Lower leg skin (tissue), 3 donors: Measurements from ENCODE around the gene YPEL3.

Experiments used
- POLR2A ChIP-seq, 2 donors: fragments of 450-650 bp; IDR thresholded peaks; one replicate each; pipeline ENCODE4 v1.6.1; 2016 to 2017; ENCODE audit warnings: antibody characterized with exemption in 2 of 2, mild to moderate bottlenecking in 1 of 2, moderate library complexity in 1 of 2
- TF ChIP-seq, protein P1 (sequence below), 3 donors: fragments of 450-650 bp; IDR thresholded peaks; one replicate each; pipeline ENCODE4 v1.5.1; 2016; ENCODE audit warnings: antibody characterized with exemption in 3 of 3, mild to moderate bottlenecking in 3 of 3, moderate library complexity in 2 of 3

- TF ChIP-seq, protein P1, sequence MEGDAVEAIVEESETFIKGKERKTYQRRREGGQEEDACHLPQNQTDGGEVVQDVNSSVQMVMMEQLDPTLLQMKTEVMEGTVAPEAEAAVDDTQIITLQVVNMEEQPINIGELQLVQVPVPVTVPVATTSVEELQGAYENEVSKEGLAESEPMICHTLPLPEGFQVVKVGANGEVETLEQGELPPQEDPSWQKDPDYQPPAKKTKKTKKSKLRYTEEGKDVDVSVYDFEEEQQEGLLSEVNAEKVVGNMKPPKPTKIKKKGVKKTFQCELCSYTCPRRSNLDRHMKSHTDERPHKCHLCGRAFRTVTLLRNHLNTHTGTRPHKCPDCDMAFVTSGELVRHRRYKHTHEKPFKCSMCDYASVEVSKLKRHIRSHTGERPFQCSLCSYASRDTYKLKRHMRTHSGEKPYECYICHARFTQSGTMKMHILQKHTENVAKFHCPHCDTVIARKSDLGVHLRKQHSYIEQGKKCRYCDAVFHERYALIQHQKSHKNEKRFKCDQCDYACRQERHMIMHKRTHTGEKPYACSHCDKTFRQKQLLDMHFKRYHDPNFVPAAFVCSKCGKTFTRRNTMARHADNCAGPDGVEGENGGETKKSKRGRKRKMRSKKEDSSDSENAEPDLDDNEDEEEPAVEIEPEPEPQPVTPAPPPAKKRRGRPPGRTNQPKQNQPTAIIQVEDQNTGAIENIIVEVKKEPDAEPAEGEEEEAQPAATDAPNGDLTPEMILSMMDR (IDR thresholded peaks at IDR 0.05): no peak
- no peak for TF ChIP-seq POLR2A (IDR thresholded peaks at IDR 0.05)
Measured at GRCh38 chr16:30141750-30142149, 45.7 kb upstream of the YPEL3 start.
